Glomerular visceral epithelial cell (primary cell): ENCODE measurements around the gene PRKG1.
"Not testable (repeated sequence)": the region's sequence is repeated elsewhere in the genome, so short reads cannot be mapped to it uniquely, and the experiment has no call there.

Source experiments
- DNase-seq: peaks from one replicate; pipeline ENCODE4 v3.0.0-alpha.2; 2016; ENCODE audit errors: extremely low spot score

PRKG1 gene

DNA sequence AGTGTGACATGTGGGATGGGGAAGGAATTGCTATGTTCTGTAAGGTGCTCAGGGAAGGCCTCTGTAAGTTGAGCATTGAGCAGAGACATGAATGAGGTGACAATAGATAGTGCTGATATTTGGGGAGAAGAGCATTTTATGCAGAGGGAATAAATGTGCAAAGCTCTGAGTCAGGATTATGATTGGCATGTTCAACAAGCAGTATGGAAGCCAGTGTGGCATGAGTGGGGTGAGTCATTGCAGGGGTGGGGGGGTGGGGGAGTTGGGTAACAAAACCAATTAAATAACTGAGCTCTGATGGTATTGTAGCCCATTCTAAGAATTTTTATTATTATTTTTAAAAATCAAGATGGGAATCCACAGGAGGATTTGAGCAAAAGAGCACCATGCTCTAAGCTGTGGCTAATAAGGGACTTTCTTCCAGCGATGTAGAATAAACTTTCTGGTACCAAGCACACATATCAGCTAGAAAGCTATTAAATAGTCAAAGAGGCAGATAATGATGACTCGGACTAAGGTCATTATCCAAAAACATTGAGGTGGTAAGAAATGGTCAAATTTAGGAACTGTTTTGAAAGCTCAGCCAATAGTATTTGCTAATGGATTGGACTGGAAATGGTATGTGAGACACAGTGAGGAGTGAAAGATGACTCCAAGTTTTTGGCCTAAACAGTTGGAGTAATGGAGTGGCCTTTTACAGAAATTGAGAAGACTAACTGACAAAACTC is 96.4 kb downstream of the PRKG1 start:
- no peak for DNase-seq

DNA sequence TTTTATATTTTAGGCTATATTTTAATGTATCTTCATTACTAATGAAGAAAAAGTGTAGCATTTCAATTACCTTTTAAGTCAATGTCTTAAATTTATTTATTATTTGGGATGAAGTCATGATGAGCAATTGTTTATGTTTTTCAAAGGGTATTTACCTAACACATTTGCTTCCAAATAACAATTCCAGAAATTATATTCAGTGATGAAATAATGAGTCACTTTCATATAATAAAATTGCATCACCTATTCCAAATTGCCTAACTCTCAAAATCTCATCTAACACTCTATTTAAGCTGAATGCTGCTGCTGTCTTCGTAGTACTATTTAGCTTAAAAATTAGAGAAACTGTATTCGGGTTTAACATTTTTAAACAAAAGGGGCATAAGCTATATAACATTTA is 97.7 kb downstream of the PRKG1 start:
- no peak for DNase-seq

DNA sequence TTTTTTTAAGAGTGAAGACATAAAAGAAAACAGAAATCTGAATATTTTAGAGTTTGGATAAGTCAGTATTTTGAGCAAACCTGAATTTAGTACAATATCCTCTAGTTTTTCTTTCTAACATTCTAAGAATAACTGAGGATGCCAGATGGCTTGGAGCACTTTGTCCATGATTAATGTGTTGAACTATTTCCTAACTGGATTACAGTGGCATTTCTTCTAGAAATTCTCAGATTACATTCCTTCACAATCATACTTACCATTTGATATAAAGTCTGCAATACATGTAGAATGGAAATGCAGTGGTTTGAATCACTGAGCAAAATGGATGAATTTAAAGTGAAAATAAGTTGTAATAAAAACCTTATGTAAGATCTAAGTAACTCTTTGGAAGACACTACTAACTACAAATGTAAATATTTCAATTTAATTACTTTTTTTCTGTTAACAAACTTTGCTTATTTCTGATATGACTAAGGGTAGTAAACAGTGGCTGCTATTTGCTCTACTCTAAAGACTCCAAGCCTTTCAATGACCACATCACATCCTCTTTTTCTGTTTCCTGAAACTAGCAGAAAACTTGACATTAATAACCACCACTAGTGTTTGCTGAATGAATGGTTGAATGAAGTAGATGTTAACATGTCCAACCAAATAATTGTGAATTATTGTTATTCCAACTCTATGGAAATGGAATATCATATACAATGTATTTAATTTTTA is 102.8 kb downstream of the PRKG1 start:
- DNase-seq: no peak

DNA sequence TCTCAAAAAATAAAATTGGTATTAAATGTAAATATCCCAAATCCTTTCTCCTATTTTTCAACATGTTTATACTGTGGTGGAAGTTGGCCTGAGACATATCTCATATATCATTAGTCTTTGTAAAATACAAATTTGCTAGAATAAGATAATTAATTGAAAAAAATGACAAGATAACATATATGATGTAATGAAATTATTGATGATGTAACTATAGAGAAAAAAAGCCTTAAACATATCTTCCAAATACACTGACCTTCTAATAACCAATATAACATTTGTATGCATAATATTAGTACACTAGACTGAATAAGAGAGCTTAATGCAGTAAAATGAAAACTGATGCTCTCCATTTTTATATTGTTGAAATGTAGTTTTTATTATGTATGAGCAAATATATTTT is 104.3 kb downstream of the PRKG1 start:
- DNase-seq: no peak

DNA sequence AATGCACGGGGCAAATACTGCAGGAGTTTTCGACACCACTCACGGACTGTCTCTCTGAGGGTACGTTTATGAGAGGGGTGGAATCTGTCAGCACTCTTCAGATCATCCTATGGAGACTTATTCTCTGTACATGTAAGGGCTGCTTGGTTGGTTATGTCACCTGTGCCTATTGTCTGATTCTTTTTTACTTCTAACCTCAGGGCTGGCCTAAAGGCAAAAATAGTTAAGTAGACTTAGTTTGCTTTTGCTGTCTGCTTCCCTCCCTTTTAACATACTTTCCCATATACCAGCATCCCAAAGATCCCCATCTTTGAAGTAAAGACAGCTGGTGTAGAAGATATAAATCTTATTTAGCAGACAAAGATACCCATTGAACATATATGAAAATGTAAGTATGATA is 105.9 kb downstream of the PRKG1 start:
- no peak for DNase-seq

DNA sequence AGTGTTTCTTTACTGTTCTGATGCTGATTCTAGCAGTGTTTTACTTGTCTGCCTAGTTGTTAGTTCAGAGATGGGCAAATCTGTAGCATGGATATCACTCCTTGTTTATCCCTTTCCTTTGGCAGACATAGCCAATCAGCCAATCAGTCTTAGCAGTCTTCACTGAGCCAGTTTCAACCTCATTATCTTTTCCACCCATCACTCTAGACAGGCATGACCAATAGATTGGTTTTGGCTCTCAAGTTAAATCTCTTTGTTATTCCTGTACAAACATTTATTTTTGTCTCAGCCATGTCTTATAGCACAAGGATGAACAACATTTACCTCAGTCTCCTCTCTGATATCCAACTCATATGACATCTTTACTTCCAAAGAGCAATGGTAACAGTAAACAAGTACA is 109.5 kb downstream of the PRKG1 start:
- no peak for DNase-seq

DNA sequence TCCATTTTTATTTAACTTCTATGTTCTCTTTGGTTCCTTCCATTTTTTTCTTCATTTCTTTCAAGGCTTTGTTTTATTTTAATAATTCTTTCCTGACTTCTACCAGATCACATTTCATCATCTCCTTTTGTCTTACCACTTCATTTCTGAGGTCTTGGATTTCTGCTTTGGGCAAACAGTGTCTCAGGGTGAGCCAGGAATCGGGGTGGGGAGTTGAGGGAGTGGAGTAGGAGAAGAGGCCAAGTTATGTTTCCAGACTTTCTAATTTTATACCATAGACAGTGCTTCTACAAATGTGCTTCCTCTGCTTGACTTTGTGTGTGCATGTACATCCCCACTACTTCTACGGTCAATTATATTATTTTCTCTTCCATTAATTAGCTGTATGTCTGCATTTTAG is 112.1 kb downstream of the PRKG1 start:
- no peak for DNase-seq

DNA sequence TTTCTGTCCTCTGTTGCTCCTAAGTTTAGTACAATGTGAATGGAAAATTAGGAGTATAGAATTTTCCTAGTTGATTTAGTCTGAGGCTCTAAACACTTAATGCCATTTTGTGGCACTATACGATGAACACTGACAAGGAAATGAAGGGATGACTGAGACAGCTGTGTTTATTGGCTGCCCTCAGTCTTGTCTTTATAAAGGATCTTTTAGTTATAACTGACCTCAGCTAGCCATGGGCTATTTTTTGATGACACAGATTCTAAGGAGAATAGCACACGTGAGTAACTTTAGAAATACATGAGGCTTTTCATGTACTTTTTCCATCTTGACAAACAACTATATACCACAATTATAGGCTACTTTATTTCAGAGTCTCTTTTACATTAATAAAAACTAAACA is 113.7 kb downstream of the PRKG1 start:
- DNase-seq: no peak

DNA sequence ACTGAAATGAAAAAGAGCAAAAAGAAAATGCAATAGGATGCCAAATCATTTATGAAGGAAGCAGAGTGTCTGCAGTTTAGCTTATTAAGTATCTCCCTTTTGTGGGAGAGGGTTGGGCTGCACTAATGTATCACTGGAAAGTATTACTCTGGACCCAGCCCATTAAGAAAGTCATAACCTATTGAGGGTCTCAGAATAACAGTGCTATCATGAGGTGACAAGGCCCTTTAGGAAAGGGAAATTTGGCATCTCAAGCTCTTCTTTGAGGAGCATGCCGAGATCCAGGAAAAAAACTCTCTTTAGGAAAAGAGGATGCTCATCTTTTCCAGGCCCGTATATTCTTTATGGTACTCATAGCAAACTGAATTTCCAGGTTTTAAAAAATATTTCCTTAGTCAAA is 114.6 kb downstream of the PRKG1 start:
- no peak for DNase-seq

DNA sequence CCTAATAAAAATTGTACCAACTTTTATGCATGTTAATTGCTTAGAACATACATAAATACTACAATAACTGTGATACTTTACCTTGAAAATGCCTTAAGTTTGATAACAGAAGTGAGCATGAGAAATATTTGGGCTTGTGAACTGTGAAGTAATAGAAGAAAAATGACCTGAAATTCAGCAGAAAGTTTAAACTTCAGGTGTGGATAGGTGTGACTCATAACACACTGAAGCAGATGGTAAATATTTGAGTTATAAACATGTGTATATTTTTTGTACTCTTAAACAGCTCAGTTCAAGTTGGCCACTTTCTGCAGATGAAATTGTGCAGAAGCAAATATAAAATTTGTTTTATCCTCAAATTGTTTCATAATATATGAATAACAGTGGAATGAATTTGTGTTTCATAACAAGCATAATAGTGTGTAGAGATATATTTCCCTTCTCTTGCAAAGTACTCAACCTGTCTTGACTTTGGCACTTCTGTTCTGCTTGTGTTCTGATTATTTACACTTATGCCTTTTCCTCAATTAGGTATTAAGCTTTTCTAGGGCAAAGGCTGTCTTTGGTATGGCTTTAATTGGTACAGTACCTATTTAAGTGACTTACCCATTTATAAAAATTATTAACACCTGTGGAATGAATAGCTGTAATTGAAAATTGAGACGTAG is 122.4 kb downstream of the PRKG1 start:
- DNase-seq: no peak

DNA sequence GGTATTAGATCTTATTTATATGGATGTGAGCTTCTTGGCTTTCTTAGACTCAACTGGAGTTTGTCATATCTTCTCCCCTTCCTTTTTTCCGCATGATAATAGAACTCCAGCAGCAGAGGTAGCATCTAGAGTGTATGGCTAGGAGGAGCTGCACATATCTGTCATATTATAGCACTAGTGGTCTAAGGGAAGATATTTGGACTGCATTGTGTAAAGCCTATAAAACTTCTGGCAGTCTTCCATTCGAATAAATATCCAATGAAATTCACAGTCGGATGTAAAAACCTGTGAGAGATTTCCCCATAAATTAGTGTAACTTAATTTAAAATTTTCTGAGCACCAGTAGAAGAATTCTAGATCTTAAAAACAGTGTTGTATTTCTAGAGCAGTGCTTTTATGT is 123.9 kb downstream of the PRKG1 start:
- DNase-seq: no peak

DNA sequence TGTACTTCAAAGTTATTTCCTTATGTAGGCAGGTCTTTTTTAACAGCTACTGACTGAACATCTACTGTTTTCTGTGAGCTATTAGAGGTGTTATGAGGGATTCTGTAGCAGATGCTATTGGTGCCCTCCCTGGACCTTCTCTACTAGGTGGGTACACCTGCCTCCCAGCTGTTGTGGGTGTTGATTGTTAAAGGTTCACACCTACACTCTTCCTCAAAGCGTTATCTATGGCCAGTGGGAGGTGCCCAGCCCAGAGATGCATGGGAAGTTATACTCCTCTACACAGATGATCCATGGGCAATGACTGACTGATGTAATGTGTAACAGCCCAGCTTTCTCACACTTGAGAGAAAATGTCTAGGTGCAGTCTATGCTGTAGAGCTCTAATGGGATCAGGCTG is 127.7 kb downstream of the PRKG1 start:
- DNase-seq: no peak

DNA sequence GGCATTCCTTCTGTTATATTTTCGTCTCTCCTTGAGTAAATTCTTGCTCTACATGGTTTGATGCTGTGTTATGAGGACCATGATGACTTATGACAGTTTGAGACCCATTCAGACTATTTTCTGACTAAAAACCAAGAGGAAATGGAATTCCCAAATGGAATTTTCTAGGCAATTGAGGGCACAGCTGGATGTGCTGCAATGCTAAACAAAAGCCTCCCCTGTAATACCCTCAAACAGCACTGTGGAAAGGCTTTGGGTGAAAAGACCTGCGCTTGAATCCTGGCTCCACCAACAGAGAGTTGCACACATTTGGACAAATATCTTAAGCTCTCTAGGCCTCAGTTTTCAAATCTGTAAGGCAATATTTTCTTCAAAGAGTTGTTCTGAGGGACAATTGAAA is 129.1 kb downstream of the PRKG1 start:
- no peak for DNase-seq

DNA sequence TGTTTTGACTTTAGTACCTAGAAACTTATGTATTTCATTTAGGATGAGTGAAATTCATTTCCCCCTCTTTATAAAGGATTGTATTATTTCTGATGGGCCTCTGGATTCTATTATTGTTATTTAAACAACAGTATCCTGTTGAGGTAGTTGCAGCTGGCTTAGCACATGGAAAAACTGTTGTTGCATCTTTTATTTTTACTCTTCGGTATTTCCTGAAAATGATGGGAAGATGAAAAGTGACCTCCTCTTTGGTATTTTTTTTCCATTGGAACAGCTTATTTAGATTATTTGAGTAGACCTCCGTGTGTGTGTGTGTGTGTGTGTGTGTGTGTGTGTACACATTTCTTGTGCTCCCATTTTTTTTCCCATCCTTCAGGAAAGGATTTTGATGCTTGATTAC is 129.8 kb downstream of the PRKG1 start:
- DNase-seq: no peak

DNA sequence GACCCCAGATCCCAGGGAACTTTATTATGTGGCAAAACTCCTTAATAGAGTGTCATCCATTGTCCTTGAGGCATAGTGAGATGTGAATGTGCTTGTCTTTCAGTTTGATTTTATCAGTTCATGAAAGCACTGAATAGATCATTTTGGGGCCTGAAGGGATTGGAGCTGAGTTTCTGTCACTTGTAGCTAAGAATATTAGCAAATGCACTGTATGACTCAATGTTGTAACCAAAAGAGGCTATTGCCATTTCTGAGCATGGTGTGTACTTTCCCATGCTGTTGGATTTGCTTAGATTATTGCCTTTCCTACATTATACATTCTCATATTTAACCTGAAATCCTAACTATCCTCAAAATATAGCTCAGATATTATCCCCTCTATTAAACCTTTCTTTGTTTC is 130.4 kb downstream of the PRKG1 start:
- DNase-seq: no peak

DNA sequence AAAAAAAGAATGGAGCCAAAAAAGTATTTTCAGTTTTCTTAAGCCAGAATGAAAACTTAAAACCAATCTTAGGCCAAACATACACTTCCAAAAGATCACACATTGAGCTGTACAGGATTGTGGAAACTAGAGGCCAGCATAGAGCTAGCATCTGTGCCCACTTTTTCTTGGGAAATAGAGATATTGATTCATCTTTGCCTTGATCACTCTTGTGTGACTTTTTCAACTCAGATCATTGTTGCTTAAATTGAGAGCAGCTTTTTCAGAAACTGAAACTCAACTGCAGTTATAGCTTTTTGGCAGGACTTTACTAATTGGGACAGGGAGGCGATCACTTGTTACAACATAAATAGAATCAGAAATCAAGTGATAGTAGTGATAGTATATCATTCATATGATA is 132.2 kb downstream of the PRKG1 start:
- DNase-seq: no peak

DNA sequence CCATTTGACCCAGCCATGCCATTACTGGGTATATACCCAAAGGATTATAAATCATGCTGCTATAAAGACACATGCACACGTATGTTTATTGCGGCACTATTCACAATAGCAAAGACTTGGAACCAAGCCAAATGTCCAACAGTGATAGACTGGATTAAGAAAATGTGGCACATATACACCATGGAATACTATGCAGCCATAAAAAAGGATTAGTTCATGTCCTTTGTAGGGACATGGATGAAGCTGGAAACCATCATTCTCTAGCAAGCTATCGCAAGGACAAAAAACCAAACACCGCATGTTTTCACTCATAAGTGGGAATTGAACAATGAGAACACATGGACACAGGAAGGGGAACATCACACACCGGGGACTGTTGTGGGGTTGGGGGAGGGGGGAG is 138.7 kb downstream of the PRKG1 start:
- not testable (repeated sequence) for DNase-seq

DNA sequence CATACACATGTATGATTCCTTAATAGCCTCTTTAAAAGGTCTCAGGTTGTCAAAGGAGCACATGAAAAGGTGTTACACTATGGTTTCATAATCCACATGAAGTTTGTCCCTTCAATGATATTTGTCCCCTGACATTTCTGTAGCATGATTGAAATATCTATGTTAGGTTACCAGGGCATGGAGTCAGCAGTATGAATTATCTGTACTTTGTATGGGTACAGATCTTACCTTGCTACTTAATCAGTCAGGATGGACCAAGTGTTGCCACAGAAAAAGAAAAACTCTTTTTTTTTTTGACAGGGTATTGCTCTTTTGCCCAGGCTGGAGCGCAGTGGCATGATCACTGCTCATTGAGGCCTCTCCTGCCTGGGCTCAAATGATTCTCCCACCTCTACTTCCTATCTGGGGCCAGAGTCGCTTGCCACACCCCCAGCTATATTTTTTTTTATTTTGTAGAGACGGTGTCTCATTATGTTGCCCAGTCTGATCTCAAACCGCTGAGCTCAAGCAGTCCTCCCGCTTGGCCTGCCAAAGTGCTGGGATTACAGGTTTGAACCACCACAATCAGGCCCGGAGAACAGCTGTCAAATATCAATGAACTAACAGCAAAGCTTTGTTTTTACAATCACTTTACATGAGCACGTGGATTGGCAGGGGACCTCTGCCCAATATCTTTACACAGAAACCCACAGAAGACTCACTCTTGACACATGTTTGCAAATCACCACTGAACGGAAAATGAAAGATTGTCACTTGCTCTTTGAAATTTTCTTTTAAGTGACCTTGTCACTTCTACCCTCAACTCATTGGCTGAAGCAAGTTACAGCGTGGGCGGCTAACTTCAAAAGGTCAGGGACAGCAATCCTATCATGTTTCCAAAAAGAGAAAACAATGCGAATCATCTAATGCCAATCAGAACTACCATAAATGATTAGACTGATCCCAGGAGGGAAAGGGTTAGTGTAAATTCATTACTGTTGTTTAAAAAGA is 140.2 kb downstream of the PRKG1 start:
- DNase-seq: no peak

DNA sequence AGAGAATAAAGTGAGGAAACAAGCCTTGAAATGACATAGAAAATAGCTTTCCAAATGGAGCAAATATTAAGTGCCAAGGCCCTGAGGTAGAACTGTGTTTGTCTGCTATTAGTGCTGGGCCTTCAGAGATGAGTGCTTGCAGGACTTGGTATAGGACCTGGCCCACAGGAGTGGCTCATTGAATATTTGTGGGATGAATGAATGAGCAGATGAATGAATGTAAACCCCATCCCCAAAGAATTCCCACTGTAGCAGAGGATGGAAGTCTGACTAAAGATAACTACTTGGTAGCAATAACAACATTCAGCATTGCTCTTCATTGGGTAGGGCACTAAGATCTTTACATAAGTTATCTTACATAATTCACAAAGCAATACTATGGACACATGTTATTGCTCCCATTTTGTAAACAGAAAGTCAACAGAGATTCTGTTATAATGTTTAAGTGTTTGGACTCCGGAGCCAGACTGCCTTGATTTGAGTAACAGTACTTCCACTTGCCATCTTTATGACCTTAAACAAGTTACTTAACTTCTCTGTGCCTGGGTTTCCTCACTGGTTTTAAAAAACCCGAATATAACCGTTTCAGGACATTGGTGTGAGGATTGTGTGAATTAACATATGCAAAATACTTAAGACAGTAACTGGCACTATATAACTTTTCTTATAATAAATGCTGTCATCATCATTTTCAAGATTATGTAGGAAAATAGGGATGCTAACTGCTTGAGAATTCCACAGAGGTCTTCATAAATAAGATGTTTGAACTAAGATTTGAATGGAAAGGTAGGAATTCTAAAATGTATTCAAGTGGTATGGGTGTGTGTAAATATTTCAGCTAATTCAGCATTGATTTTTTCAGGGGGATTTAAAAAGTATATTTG is 141.9 kb downstream of the PRKG1 start:
- no peak for DNase-seq

DNA sequence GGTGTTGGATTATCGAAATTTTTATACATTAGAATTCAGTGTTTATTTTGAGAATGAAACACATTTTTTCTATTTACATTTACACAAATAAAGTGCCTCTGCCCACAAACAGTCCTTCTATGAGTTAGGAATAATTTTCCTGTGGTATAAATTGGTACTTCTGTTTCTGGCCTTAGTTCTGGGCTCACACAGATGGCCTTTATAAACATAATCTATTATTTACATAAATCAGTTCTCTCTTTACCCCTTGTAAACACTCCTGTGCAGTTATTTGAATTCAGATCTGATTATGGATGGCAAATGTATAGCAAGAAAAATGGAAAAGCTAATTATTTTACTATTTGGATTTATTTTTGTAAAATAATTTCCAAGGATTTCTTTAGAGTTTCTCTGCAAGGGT is 143.2 kb downstream of the PRKG1 start:
- DNase-seq: no peak

DNA sequence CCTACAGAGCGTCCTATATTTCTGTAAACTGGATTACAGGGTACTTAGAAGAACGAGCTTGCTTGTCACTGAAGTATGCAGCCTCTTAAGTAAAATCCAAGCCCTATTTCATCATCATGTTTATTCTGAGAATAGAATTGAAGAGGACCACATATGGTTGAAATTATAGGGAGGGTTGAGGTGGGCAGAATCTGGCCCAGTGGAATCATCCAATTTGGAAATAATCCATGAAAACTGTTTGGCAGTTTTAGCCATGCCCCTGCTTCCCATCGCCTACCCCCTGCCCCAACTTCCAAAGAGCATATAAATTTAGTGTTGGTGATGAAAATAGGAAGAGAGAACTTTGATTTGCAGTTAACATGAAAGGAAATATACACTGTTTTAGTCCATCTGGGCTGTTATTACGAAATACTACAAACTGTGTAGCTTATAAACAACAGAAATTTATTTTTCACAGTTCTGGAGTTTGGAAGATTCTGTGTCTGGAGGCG is 150.4 kb downstream of the PRKG1 start:
- no peak for DNase-seq
